Measurements from ENCODE around the gene PLXDC1.

- TF ChIP-seq, protein P1, sequence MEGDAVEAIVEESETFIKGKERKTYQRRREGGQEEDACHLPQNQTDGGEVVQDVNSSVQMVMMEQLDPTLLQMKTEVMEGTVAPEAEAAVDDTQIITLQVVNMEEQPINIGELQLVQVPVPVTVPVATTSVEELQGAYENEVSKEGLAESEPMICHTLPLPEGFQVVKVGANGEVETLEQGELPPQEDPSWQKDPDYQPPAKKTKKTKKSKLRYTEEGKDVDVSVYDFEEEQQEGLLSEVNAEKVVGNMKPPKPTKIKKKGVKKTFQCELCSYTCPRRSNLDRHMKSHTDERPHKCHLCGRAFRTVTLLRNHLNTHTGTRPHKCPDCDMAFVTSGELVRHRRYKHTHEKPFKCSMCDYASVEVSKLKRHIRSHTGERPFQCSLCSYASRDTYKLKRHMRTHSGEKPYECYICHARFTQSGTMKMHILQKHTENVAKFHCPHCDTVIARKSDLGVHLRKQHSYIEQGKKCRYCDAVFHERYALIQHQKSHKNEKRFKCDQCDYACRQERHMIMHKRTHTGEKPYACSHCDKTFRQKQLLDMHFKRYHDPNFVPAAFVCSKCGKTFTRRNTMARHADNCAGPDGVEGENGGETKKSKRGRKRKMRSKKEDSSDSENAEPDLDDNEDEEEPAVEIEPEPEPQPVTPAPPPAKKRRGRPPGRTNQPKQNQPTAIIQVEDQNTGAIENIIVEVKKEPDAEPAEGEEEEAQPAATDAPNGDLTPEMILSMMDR (IDR thresholded peaks at IDR 0.05), result no peak
- TF ChIP-seq SIN3A (IDR thresholded peaks at IDR 0.05; ENCODE audit: borderline replicate concordance, insufficient read depth, low read depth, low read length) (no peak; the same call in 1 of the 2 replicates), TCF7L2 (IDR thresholded peaks at IDR 0.05; ENCODE audit: low read depth, low read length) (no peak), REST (IDR thresholded peaks at IDR 0.05; ENCODE audit: insufficient read depth in 1 of 2, low read depth in 2 of 2, low read length in 1 of 2) (no peak)
Measured at GRCh38 chr17:39196241-39196807, 44.9 kb upstream of the PLXDC1 start.

All from Panc1 (cell line).